Right lobe of liver (tissue), 4 donors: ENCODE data around the gene STOX2.

Experiments used
- POLR2A ChIP-seq: fragments of 450-650 bp; IDR thresholded peaks from one replicate; pipeline ENCODE4 v1.6.1; 2017; ENCODE audit warnings: antibody characterized with exemption, mild to moderate bottlenecking
- TF ChIP-seq, protein P1 (sequence below), 4 donors: fragments of 200-600 bp in 3 of 4; fragments of 450-650 bp in 1 of 4; IDR thresholded peaks; one replicate each; pipeline versions ENCODE4 v1.5.1 to v1.8.0; 2016 to 2022; ENCODE audit warnings: antibody characterized with exemption in 4 of 4, mild to moderate bottlenecking in 2 of 4
- donor health status: DM: no; HTN: no; CAD: no.
- donor health status: DM: no; HTN: no; CAD: no.
- donor health status: DM: no; HTN: yes; CAD: no.

DNA sequence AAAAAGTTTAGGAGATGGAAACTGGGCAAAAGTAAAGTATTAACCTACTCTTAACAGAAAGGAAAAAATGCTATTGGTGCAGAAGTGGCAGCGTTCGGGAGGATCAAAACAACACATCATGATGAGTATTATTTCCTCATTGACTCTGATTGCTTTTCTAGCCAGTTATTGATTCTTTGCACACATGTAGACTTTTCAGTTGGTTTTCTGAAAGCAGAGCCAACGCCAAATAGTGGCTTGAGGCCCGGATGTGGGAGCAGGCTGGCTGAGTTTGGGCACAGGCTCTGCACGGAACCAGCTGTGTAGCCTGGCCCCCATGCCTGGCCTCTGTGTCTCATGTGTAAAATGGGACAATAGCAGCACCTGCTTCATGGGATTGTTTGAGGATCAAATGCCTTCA lies 21.8 kb downstream of the STOX2 start:
- TF ChIP-seq, protein P1, sequence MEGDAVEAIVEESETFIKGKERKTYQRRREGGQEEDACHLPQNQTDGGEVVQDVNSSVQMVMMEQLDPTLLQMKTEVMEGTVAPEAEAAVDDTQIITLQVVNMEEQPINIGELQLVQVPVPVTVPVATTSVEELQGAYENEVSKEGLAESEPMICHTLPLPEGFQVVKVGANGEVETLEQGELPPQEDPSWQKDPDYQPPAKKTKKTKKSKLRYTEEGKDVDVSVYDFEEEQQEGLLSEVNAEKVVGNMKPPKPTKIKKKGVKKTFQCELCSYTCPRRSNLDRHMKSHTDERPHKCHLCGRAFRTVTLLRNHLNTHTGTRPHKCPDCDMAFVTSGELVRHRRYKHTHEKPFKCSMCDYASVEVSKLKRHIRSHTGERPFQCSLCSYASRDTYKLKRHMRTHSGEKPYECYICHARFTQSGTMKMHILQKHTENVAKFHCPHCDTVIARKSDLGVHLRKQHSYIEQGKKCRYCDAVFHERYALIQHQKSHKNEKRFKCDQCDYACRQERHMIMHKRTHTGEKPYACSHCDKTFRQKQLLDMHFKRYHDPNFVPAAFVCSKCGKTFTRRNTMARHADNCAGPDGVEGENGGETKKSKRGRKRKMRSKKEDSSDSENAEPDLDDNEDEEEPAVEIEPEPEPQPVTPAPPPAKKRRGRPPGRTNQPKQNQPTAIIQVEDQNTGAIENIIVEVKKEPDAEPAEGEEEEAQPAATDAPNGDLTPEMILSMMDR (IDR thresholded peaks at IDR 0.05), result no peak
- TF ChIP-seq POLR2A, result no peak
